ENCODE measurements around the gene POLR2F.
A peak's percentile ranks its signal among the peaks of the same experiment; 100 is the strongest.
"Not testable (repeated sequence)": the region's sequence is repeated elsewhere in the genome, so short reads cannot be mapped to it uniquely, and the experiment has no call there.

Gene POLR2F

GRCh38 chr22:37925767-37926166, 27.7 kb upstream of the POLR2F start:
- no peak for DNase-seq

DNA sequence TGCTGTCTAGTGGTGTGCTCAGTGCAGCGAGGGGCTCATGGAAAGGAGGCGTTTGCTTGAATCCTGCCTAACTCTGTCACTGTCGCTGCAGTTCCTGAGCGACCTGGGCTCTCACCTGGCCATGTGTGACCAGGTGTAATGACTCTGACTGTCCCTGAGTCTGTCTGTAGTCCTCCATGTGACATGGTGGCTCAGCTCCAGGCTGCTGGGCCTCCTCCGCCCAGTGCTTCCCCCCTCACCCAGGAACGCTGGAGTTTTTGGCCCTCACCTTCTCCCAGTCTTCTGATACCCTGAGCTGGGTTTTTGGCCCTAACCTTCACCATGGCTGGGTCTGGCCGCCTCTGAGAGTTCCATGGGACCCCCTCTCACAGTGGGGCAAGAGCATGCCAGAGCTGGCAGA, 27.1 kb upstream of the POLR2F start:
- DNase-seq, result no peak

GRCh38 chr22:37926771-37927636, 26.5 kb upstream of the POLR2F start:
- no peak for DNase-seq

- DNase-seq, result no peak
Measured at GRCh38 chr22:37927637-37927936, 25.9 kb upstream of the POLR2F start.

DNA sequence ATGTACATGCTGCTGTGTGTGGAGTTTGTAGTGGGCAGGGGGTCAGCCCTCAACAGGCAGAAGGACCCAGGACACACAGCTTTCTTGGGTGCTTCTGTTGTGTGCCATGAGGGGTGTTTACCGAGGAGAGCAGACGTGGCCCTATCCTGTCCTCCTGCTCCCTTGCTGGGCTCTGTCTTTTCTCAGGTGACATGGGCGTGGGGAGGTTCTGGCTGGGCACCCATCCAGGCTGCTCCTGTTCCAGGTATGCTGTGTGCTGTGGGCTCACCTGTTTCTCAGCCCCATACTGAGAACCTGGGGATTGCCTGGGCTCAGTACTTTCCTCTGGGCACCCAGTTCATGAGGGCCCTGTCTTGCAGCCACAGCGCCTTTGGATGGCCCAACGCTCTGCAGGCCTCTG, 24.1 kb upstream of the POLR2F start:
- no peak for DNase-seq

DNA sequence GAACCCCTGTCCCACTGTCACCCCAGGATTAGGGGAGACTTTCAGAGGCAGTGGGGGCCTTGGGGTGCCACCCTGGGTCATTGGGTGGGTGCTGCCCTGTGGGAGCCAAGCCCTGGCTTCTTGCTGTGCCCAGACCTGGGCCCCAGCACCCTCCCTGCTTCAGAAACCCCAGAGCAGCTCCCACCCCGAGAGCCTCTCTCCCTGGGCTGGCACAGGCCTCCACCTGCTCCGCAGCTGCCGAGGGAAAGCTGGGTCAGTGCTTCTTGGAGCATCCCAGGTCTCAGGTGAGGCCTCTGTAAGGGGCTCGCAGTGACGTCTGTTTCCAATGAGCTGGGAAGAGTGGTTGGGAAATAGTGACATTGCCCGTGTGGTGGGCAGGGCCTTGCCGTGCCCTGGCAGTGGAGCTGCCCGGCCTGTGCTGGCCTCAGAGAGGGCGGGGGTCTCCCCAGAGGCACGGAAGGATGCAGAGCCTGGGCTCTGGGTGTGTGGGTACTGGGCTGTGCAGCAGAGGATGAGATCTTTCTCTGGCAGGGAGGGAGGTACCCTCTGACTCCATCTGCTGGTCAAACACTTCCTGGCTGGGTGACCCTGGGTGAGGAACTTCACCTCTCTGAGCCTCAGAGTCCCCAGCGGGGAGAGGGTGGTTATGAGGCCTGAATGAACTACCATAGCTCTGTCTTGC, 23.1 kb upstream of the POLR2F start:
- no peak for DNase-seq

GRCh38 chr22:37930952-37931440, 22.5 kb upstream of the POLR2F start:
- no peak for DNase-seq

- no peak for DNase-seq
Measured at GRCh38 chr22:37931893-37932389, 21.6 kb upstream of the POLR2F start.

- no peak for DNase-seq
Measured at GRCh38 chr22:37932401-37932800, 21.1 kb upstream of the POLR2F start.

DNA sequence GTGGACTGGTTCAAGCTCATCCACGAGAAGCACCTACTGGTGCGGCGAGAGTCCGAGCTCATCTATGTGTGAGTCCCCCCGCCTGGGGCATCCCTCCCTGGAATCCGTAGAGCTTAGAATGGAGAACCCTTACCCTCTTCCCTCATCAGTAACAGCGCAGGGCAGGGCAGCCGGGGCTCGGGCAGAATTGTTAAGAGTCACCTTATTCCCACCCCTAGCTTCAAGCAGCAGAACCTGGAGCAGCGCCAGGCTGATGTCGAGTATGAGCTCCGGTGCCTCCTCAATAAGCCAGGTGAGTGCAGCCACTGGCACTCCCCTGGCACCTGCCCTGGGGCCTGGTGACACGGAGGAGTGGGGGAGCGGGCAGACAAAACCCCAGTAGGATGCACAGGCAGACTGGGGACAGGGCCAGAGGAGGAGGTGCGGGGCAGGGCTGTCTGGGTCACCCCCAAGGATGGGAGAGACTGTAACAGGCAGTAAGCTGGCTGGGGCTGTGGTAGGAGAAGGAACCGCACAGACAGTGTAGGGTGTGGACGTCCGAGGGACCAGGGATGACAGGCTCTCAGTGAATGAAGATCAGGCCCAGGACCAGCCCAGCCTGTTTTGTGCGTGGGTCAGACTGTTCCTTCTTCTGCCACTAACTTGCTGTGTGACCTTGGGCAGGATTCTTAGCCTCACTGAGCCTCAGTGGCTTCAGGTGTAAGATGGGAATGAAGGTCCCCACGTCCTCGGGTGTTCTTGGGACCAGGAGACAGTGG, 20.5 kb upstream of the POLR2F start:
- no peak for DNase-seq

DNA sequence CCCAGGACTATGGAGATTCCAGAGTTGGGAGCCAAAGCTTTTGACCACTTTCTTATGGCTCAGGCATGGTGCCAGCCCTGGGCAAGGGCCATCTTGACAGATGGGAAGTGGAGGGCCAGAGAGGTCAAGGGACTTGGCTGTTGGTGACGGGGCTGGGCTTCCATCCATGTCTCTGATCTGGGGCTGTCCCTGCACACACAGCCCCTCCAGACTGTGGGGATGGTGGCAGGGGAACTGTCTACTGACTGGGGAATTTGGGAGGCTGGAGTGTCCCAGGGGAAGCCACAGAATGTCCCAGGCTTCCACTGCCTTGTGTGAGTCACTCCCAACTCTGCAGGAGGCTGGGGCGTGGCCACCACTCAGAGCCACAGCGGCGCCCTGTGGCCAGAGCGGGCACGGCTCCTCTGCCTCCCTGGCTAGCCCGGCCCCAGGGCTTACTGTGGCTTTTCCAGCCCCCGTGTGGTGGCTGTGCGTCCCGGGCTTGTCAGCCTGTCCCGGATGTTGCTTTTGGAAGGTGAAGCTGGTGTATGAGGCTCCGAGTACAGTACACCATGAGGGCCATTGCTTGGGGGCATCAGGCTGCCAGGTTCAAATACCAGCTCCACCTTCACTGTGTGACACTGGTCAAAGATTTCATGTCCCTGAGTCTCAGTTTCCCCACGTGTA, 19.7 kb upstream of the POLR2F start:
- DNase-seq, result peak; percentile 59 to 84 (median 67)

- DNase-seq, result no peak
Measured at GRCh38 chr22:37940698-37941376, 12.7 kb upstream of the POLR2F start.

- DNase-seq, result no peak
Measured at GRCh38 chr22:37942133-37942532, 11.4 kb upstream of the POLR2F start.

DNA sequence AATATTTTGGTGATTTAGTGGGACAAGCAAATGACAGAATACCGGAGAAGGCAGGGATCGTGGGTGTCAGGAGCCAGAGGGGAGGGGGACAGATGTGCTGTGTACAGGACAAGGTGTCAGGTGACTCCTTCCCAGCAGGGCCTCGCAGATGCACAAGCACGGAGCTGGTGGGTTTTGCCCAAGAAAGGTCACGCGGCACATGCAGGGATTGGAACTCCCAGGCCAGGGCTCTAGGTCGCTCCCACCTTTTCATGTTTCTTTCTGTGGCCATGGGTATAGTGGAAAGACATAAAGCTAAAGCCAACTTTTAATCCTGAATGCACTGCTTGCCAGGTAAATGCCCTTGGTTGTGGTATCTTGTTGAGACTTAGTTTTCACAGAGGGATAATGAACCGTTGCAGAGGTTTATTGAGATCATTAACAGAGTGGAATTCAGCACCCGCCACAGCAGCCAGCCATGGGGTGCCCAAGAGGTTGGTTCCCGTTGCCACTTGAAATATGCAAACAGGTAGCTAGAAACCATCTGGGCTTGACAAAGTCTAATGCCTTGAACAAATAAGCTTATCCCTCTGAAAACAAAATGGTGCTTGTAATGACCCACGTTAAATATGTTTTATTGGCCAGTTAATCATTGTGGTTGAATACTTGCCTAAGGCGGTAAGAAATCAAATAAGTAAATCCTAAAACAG, 10.2 kb upstream of the POLR2F start:
- DNase-seq, result no peak

DNA sequence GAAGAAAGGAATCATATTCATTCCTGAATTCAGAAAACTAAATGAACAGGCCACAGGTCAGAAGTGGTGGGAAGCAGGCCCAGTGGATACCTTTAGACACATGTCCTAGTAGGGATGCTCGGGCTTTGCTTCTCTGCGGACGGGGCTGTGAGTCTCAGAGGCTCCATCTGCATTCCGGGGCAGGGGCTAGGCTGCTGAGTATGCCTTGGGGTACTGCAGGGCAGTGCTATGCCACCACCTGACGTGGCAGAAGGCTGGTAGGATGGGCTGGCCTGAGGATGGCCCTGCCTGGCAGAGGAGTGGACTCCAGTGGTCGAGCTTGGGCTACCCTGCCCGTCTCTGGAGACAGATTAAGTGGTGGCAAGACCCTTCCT, 9.7 kb upstream of the POLR2F start:
- DNase-seq, result no peak

DNA sequence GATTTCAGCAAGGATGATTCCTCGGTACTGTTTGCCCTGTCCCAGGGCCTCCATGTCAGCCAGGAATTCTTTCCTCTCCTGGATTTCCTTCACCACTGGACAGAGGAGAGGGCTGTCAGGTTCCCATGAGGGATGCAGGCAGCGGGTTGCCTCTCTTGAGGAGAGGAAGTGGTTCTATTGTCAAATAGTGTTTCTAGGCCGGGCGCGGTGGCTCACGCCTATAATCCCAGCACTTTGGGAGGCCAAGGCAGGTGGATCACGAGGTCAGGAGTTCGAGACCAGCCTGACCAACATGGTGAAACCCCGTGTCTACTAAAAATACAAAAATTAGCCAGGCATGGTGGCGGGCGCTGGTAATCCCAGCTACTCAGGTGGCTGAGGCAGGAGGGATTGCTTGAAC, 9.1 kb upstream of the POLR2F start:
- DNase-seq, result not testable (repeated sequence)

DNA sequence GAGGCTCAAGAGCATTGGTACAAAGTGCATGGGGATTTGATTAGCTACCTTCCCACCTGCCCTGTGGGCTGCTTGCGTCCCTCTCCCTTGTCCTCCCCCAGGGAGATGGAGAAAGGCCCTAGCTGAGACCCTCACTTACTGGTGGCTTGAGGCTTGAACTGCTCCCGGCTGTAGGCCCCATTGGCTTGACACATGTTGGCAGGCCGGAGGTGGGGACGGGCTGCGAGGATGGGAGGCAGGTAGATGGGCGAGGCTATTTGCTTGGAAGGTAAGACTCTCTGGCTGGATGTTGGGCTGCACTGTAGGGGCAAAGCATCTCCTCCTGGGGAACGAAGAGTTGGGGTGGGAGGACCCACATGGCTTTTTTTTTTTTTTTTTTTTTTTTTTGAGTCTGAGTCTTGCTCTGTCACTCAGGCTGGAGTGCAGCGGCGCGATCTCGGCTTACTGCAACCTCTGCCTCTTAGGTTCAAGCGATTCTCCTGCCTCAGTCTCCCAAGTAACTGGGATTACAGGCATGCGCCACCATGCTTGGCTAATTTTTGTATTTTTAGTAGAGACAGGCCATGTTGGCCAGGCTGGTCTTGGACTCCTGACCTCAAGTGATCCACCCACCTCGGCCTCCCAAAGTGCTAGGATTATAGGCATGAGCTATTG, 6.2 kb upstream of the POLR2F start:
- DNase-seq, result not testable (repeated sequence)

DNA sequence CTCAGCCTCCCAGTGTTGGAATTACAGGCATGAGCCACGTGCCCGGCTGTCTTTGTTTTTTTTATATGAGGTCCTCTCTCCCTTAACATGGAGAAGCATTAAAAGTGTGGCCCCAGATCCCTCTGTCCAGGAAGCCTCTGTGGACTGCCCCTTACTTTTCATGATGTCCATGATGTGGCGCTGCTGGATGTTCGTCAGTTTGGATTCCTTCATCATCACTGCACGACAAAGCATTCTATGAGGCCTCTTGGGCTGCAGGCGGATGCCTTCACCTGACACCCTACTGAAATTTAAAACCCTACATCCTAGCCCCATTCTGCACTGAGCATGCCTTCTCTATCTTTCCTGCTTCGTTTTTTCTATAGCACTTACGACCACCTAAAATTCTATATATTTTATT, 2.2 kb upstream of the POLR2F start:
- DNase-seq, result no peak

- DNase-seq, result not testable (repeated sequence)
Measured at GRCh38 chr22:37952629-37953028, 870 bp upstream of the POLR2F start.

DNA sequence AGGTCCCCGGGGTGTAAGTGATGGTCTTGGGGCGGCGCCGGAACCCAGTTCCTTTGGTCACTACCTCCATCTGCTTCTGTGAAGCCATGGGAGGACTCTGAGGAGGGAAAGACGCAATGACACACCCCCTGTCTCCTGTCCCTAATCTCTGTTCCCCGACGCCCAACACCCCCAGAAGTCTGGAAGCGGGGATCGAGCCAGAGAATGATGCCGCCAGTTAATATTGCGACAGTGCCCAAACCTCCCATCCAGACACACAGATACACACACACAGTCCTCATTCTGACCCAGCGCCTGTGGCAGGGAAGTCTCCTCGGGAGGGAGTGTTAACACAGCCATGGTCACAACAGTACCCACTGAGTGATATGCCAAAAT, 450 bp upstream of the POLR2F start:
- peak in 1 of 5 donors; percentile 7 for DNase-seq

DNA sequence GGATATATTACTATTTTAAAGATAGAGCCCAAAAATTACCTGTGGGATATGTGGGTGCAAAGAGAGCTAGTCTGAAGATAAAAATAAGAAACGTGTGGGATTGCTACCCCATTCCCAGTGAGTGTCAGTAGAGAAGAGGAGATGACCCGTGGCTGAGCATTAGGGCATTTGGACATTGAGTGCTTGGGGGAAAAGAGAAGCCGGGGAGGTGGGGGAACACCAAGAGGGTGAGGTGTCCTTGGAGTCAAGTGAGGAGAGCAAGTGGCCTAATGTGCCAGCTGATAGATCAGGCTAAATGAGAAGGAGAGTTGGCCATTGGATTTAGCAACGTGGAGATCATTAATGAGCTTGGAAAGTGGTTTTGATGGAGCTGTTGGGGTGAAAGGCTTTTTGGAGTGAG, 1.2 kb downstream of the POLR2F start:
- DNase-seq, result no peak

All from T-helper 1 cell (primary cell).